ENCODE results near the gene CLSTN2. TPM values are rescaled to one million over a fixed set of nuclear protein-coding genes. Genes with fewer than 3 reads are reported as not detected.

Gene CLSTN2
- polyA plus RNA-seq, 1 experiment: 0.04 TPM

- ChIA-PET CTCF (no interaction called here), POLR2A (no interaction called here)
- H3K4me3 ChIP-seq (ENCODE audit: low read depth, low read length): no peak overlapping the region
- H3K27ac ChIP-seq (ENCODE audit: low read depth, low read length): no peak overlapping the region
- no peak for TF ChIP-seq CTCF (IDR thresholded peaks at IDR 0.05; ENCODE audit: low read depth, low read length)
- no peak for DNase-seq (ENCODE audit: low read depth, low spot score)
- H3K9me3 ChIP-seq (ENCODE audit: control insufficient read depth, insufficient read depth, low read length): no peaks in the 10 kb centered on the region
- no peaks in the 10 kb centered on the region for H3K27me3 ChIP-seq (ENCODE audit: control insufficient read depth, insufficient read depth, low read length)
Measured at GRCh38 chr3:140034058-140034457, 99.1 kb downstream of the CLSTN2 start.

- no peak for DNase-seq (ENCODE audit: low read depth, low spot score)
- Histone ChIP-seq H3K27me3 (ENCODE audit: control insufficient read depth, insufficient read depth, low read length) (no peaks in the 10 kb centered on the region), H3K27ac (ENCODE audit: low read depth, low read length) (no peak overlapping the region), H3K9me3 (ENCODE audit: control insufficient read depth, insufficient read depth, low read length) (no peaks in the 10 kb centered on the region), H3K4me3 (ENCODE audit: low read depth, low read length) (no peak overlapping the region)
- TF ChIP-seq CTCF (IDR thresholded peaks at IDR 0.05; ENCODE audit: low read depth, low read length): no peak
- CTCF ChIA-PET: no interaction called here
- POLR2A ChIA-PET: no interaction called here
Measured at GRCh38 chr3:140035871-140036270, 100.9 kb downstream of the CLSTN2 start.

GRCh38 chr3:140050396-140050795, 115.4 kb downstream of the CLSTN2 start:
- no peak overlapping the region for H3K27ac ChIP-seq (ENCODE audit: low read depth, low read length)
- no peaks in the 10 kb centered on the region for H3K9me3 ChIP-seq (ENCODE audit: control insufficient read depth, insufficient read depth, low read length)
- H3K4me3 ChIP-seq (ENCODE audit: low read depth, low read length): no peak overlapping the region
- H3K27me3 ChIP-seq (ENCODE audit: control insufficient read depth, insufficient read depth, low read length): no peaks in the 10 kb centered on the region
- ChIA-PET POLR2A (no interaction called here), CTCF (no interaction called here)
- TF ChIP-seq CTCF (IDR thresholded peaks at IDR 0.05; ENCODE audit: low read depth, low read length): no peak
- no peak for DNase-seq (ENCODE audit: low read depth, low spot score)

GRCh38 chr3:140051019-140051957, 116.3 kb downstream of the CLSTN2 start:
- DNase-seq (ENCODE audit: low read depth, low spot score): no peak
- ChIA-PET POLR2A (no interaction called here), CTCF (interaction anchor here (0.6 kb wide), 1 partner anchor 23 kb away, joined by 3 read pairs; no protein-coding TSS in a partner anchor)
- H3K4me3 ChIP-seq (ENCODE audit: low read depth, low read length): no peak overlapping the region
- no peaks in the 10 kb centered on the region for H3K9me3 ChIP-seq (ENCODE audit: control insufficient read depth, insufficient read depth, low read length)
- TF ChIP-seq CTCF (IDR thresholded peaks at IDR 0.05; ENCODE audit: low read depth, low read length): no peak
- H3K27ac ChIP-seq (ENCODE audit: low read depth, low read length): no peak overlapping the region
- no peaks in the 10 kb centered on the region for H3K27me3 ChIP-seq (ENCODE audit: control insufficient read depth, insufficient read depth, low read length)
